ENCODE measurements around the gene ACE2. TPM values are rescaled to one million over a fixed set of nuclear protein-coding genes. Genes with fewer than 3 reads are reported as not detected.

The ACE2 gene
- total RNA-seq, 2 experiments from 2014 or later, result not detected

GRCh38 chrX:15511563-15511962, 89.2 kb downstream of the ACE2 start:
- Histone ChIP-seq H3K79me2 (ENCODE audit: insufficient read depth, low read depth, low read length) (no peaks in the 10 kb centered on the region), H3K9me3 (ENCODE audit: low read length) (no peaks in the 10 kb centered on the region), H3K27ac (ENCODE audit: low read depth, low read length, poor library complexity, severe bottlenecking) (no peak overlapping the region), H3K9me2 (ENCODE audit: insufficient read depth, low read length) (no peaks in the 10 kb centered on the region), H4K20me1 (ENCODE audit: insufficient read depth, low read length) (no peaks in the 10 kb centered on the region), H3K4me3 (ENCODE audit: low read depth, low read length, poor library complexity, severe bottlenecking) (no peak overlapping the region), H3K4me2 (ENCODE audit: low read length) (no peak overlapping the region), H3K4me1 (ENCODE audit: insufficient read depth, low read length, poor library complexity, severe bottlenecking) (no peaks in the 10 kb centered on the region), H2AFZ (ENCODE audit: low read length) (no peak overlapping the region), H3K36me3 (ENCODE audit: insufficient read depth, low read length) (no peaks in the 10 kb centered on the region)
- ChIA-PET CTCF (ENCODE audit: unreplicated experiment) (no interaction called here), POLR2A (no interaction called here)
- TF ChIP-seq EZH2phosphoT487 (IDR thresholded peaks at IDR 0.05; ENCODE audit: borderline replicate concordance, low read depth, low read length), result no peak
- TF ChIP-seq, protein P1, sequence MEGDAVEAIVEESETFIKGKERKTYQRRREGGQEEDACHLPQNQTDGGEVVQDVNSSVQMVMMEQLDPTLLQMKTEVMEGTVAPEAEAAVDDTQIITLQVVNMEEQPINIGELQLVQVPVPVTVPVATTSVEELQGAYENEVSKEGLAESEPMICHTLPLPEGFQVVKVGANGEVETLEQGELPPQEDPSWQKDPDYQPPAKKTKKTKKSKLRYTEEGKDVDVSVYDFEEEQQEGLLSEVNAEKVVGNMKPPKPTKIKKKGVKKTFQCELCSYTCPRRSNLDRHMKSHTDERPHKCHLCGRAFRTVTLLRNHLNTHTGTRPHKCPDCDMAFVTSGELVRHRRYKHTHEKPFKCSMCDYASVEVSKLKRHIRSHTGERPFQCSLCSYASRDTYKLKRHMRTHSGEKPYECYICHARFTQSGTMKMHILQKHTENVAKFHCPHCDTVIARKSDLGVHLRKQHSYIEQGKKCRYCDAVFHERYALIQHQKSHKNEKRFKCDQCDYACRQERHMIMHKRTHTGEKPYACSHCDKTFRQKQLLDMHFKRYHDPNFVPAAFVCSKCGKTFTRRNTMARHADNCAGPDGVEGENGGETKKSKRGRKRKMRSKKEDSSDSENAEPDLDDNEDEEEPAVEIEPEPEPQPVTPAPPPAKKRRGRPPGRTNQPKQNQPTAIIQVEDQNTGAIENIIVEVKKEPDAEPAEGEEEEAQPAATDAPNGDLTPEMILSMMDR (conservative IDR thresholded peaks at IDR 0.05; ENCODE audit: low read length), result no peak
- BruUV-seq (replicated peaks), result no TSS peak
- DNase-seq (ENCODE audit: low spot score), result no peak
- intact Hi-C loops (cut with micrococcal nuclease; ENCODE audit: unreplicated experiment), result no loop called here

Other genes starting within 250 kb of the ACE2 start
- gene VEGFD, start 216.5 kb downstream of the ACE2 start, total RNA-seq (2014; rRNA removed; shearing (Covaris generic)), result not detected in 2 replicates
- gene VEGFD, start 216.5 kb downstream of the ACE2 start, total RNA-seq (2022), result not detected in 2 replicates
- 0.51 and 1.9 TPM in 2 replicates for gene PIR, start 107.6 kb downstream of the ACE2 start, total RNA-seq (2014; rRNA removed; shearing (Covaris generic))
- gene PIR, start 107.6 kb downstream of the ACE2 start, total RNA-seq (2022), result 3.1 and 3.5 TPM in 2 replicates
- not detected in 2 replicates for gene BMX, start 100.2 kb downstream of the ACE2 start, total RNA-seq (2014; rRNA removed; shearing (Covaris generic))
- not detected in 2 replicates for gene BMX, start 100.2 kb downstream of the ACE2 start, total RNA-seq (2022)
- gene CLTRN, start 63.8 kb upstream of the ACE2 start, total RNA-seq (2014; rRNA removed; shearing (Covaris generic)), result 0.28 TPM in 1 of 2 replicates, not detected in the other
- 0.46 TPM in 1 of 2 replicates, not detected in the other for gene CLTRN, start 63.8 kb upstream of the ACE2 start, total RNA-seq (2022)
- 0.85 and 3.1 TPM in 2 replicates for gene CA5B, start 137.3 kb upstream of the ACE2 start, total RNA-seq (2014; rRNA removed; shearing (Covaris generic))
- gene CA5B, start 137.3 kb upstream of the ACE2 start, total RNA-seq (2022), result 6.0 and 6.2 TPM in 2 replicates
- 6.2 and 6.5 TPM in 2 replicates for gene ZRSR2, start 189.5 kb upstream of the ACE2 start, total RNA-seq (2014; rRNA removed; shearing (Covaris generic))
- 13.7 and 14.0 TPM in 2 replicates for gene ZRSR2, start 189.5 kb upstream of the ACE2 start, total RNA-seq (2022)

Measured in OCI-LY7 (cell line).